ENCODE results near the gene TYW5. TPM values are rescaled to one million over a fixed set of nuclear protein-coding genes. Genes with fewer than 3 reads are reported as not detected.
A peak's percentile ranks its signal among the peaks of the same experiment; 100 is the strongest.

TYW5 gene
- total and polyA plus RNA-seq, 2 of the 13 experiments (the other 11 are each of a cell fraction or from before 2014, with no cell fraction given): 8.3 to 14.6 TPM

- TF ChIP-seq ZNF646 (CRISPR knock-in tag; IDR thresholded peaks at IDR 0.05) (0 out of 2 replicates have a peak, but pooled peaks have one; percentile 68), BCLAF1 (IDR thresholded peaks at IDR 0.05) (no peak), ZNF780A (CRISPR knock-in tag; IDR thresholded peaks at IDR 0.05) (peak; percentile 74; the same call in 1 of the 2 replicates), AGO1 (IDR thresholded peaks at IDR 0.05; ENCODE audit: low read depth, low read length, poor library complexity, severe bottlenecking) (peak; percentile 87), ZNF761 (CRISPR knock-in tag; conservative IDR thresholded peaks at IDR 0.05) (peak; percentile 84; the same call in 1 of the 2 replicates), PPARG (CRISPR knock-in tag; conservative IDR thresholded peaks at IDR 0.05) (peak; percentile 87), ZNF597 (CRISPR knock-in tag; IDR thresholded peaks at IDR 0.05) (no peak), ZNF576 (CRISPR knock-in tag; IDR thresholded peaks at IDR 0.05) (no peak), ZNF30 (CRISPR knock-in tag; IDR thresholded peaks at IDR 0.05) (peak; percentile 85), ZNF558 (CRISPR knock-in tag; IDR thresholded peaks at IDR 0.05; ENCODE audit: borderline replicate concordance) (peak; percentile 89), REXO4 (CRISPR knock-in tag; IDR thresholded peaks at IDR 0.05; ENCODE audit: borderline replicate concordance) (no peak; the same call in 1 of the 2 replicates), RFX1 (IDR thresholded peaks at IDR 0.05) (no peak), ZNF18 (CRISPR knock-in tag; IDR thresholded peaks at IDR 0.05; ENCODE audit: insufficient replicate concordance) (peak; percentile 84), RNF2 (conservative IDR thresholded peaks at IDR 0.05; ENCODE audit: low read depth) (peak; percentile 91), ZNF263 (CRISPR knock-in tag; IDR thresholded peaks at IDR 0.05) (peak; percentile 25; the same call in 1 of the 2 replicates)
Measured at GRCh38 chr2:199955339-199956061, at the start of gene TYW5, which contains the start of gene MAIP1 (continued).
